GM12872 (cell line): ENCODE data around the gene IFNE.
A peak's percentile ranks its signal among the peaks of the same experiment; 100 is the strongest.

ENCODE experiments used
- CTCF ChIP-seq: IDR thresholded peaks from 3 replicates; pipeline ENCODE4 v1.5.1; 2011; ENCODE audit warnings: low read depth, mild to moderate bottlenecking, low read length, moderate library complexity; ENCODE audit not compliant: insufficient read depth

The IFNE gene

GRCh38 chr9:21461377-21461776 lies 20.7 kb downstream of the IFNE start:
- TF ChIP-seq CTCF = no peak

GRCh38 chr9:21455320-21455719 lies 26.8 kb downstream of the IFNE start:
- TF ChIP-seq CTCF = peak; percentile 88

DNA sequence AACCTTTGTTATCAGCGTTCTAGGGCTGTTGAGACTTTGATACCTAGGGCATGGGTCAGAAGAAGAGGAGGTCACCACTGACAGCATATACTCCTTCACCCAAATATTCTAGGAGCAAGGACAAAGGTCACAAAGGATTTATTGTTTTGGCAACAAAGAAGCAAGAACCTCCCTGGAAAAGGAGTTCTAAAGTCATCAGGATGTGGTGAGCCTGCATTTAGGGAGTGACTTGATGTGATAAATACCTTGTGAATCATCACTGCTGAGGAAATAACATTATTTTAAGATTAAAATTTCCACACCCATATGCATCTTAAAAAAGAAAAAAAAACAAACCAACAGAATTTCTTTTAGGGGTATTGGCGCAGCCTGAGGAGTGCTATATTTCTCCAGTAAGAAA lies 28.0 kb downstream of the IFNE start:
- no peak for TF ChIP-seq CTCF

- no peak for TF ChIP-seq CTCF
Observed at GRCh38 chr9:21452681-21453080, 29.4 kb downstream of the IFNE start.

DNA sequence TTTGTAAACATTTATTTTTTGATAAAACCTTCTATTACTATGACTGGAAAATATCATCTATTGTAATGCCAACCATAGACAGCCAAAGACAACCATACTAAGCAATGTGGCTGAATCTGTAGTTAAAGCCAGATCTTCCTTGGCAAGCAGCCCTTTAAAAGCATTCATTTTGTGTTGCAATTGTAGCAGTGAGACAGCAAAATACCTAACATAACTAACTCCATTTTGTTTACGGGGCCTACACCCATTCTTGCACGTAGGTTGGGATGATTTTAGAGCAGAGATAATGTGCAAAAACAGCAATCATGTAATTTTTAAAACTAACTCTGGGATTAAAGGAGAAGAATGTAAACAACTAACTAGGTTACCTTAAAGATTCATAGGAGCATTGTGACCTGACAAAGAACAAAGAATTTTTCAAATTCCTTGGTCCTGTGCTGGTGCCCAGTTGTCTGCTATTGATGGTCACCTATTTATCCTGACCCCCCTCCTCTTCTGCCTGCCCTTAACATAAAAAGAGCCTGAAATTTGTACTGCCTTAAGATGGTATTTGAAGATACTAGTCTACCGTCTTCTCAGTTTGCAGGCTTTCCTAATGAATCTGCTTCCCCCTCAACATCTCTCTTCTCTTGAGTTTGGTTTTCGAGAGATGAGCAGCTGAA lies 31.2 kb downstream of the IFNE start:
- TF ChIP-seq CTCF = no peak

DNA sequence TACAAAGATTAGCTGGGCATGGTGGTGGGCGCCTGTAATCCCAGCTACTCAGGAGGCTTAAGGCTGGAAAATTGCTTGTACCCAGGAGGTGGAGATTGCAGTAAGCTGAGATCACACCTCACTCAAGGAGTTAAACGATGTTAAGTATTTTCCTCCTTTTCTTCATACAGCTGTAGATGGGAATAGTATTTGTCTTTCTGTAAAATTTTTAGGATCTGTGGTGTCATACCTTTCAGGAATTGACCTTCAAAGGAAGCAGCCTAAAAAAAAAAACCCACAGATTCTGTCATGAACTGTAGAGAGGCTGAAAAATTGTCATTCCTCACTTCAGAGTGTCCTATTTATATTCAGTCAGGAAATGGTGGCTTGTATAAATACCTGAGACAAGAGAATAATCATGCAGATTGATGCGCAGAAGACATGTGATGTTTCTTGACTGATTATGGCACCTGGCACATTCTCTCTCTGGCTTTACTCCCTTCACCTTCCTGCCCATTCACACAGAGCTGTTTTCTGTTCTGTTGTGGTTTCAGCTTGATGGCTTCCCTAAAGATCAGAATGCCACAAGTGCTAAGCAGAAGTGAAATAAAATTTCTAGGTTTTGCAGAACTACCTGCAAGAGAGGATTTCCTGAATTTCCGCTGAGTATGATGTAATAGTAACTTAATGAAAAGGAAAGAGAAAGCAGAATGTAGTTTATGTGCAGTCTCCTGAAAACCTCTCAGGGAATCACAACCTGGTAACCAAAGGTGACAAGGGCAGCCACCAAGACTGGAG lies 38.1 kb downstream of the IFNE start:
- TF ChIP-seq CTCF = no peak

GRCh38 chr9:21440139-21440538 lies 42.0 kb downstream of the IFNE start, which contains the start of gene IFNA1:
Gene IFNA1 (plus strand): TSS chr9:21440439. CDS start chr9:21440508, 69 bp downstream.
- no peak for TF ChIP-seq CTCF
